H1 (cell line): Measurements from ENCODE around the gene PIAS1. TPM values are rescaled to one million over a fixed set of nuclear protein-coding genes. Genes with fewer than 3 reads are reported as not detected.

Experiments used
- ATF3 ChIP-seq: IDR thresholded peaks from 2 replicates; pipeline ENCODE4 v1.6.1; 2011; ENCODE audit warnings: low read depth, mild to moderate bottlenecking, low read length; ENCODE audit not compliant: insufficient read depth
- EZH2 ChIP-seq: fragments of 200-600 bp; sonication (generic); IDR thresholded peaks from 2 replicates; pipeline ENCODE4 v1.7.1; 2012; ENCODE audit warnings: low read depth, mild to moderate bottlenecking, moderate library complexity, low read length, inconsistent platforms; ENCODE audit not compliant: severe bottlenecking
- HDAC6 ChIP-seq: IDR thresholded peaks from one replicate; pipeline ENCODE4 v1.7.1; 2012; ENCODE audit warnings: low read depth, mild to moderate bottlenecking, inconsistent platforms, low read length, moderate library complexity
- KDM1A ChIP-seq: fragments of 200-600, 300-600 bp; sonication (generic); IDR thresholded peaks from 2 replicates; pipeline ENCODE4 v1.7.1; 2016; ENCODE audit warnings: mild to moderate bottlenecking, low read length, borderline replicate concordance
- PHF8 ChIP-seq: fragments of 200-600 bp; sonication (generic); conservative IDR thresholded peaks from 2 replicates; pipeline ENCODE4 v1.7.1; 2012; ENCODE audit warnings: low read depth, mild to moderate bottlenecking, inconsistent platforms, low read length, moderate library complexity
- TEAD4 ChIP-seq: IDR thresholded peaks from 2 replicates; pipeline ENCODE4 v1.6.1; 2012; ENCODE audit warnings: low read depth, low read length, inconsistent platforms, mixed read lengths
- polyA plus RNA-seq, 7 experiments: library from polyadenylated mRNA; depleted of rRNA in 3 of 7; stranded (reverse) in 5 of 7; unstranded in 2 of 7; fragments of >200 nt in 5 of 7; fragments of 200-250 nt in 2 of 7; gene quantifications; 1 replicate in 5 of 7; 2 replicates in 1 of 7; 4 replicates in 1 of 7; pipeline versions ENCODE4 v1.2.1 to v1.2.3, GENCODE V29; 2011 to 2013; ENCODE audit warnings: missing spikeins in 2 of 7, mixed read lengths in 2 of 7
- total RNA-seq: library from RNA; stranded (reverse); fragmentation: NEBNext Ultra II Directional; extraction: Animal tissue kit (Norgen Biotek cat#: 25700); gene quantifications from 2 replicates; pipeline ENCODE4 v1.2.1, GENCODE V29; 2021

Gene PIAS1
- total and polyA plus RNA-seq, 2 of the 8 experiments (the other 6 are each of a cell fraction or from before 2014, with no cell fraction given), result 30.8 to 34.5 TPM

DNA sequence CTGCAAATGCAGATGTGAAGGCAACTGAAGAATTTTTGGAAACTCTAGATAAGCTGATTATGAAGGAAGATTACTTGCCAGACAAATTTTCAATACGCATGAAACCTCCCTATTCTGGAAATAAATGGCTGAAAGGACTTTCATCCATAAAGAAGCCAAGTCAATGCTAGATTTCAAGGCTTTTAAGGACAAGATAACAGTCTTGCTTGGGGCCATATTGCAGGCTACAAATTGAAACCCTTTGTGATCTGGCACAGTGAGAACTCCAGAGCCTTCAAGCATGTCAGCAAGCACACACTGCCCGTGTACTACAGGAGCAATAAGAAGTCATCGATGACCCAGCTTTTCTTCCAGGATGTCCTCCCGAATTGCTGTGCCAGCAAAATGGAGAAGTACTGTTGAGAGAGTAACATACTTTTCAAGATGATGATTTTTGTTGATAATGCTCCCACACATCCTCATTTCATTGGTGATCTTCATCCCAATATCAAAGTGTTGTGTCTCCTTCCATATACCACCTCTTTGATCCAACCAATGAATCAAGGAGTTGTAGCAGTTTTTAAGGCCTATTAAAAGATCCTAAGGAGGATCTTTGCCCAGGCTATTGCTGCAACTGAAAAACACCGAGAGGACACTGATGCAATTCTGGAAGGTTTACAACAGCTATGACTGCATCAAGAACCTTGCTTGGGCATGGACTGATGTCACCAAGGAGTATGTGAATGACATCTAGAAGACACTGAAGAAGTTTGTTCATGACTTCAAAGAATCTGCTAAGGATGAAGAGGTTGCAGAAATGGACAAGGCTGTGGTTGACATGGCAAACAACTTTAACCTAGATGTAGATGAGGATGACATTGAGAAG lies 130.7 kb downstream of the PIAS1 start (continued):
- no peak for TF ChIP-seq ATF3
- TF ChIP-seq EZH2, result no peak
- TF ChIP-seq PHF8, result no peak
- TF ChIP-seq TEAD4, result no peak
- TF ChIP-seq HDAC6, result no peak
- TF ChIP-seq KDM1A, result no peak
